Activated CD4-positive, alpha-beta T cell treated with anti-CD3 and anti-CD28 coated beads for 36 hours (primary cell): ENCODE measurements around the gene RBM15. TPM values are rescaled to one million over a fixed set of nuclear protein-coding genes. Genes with fewer than 3 reads are reported as not detected.

Experiments
- ATAC-seq: fragments of 200-7000 bp; cut with Tn5 transposase; one replicate; pipeline ENCODE4 v1.10.0; 2021; ENCODE audit warnings: mild to moderate bottlenecking, moderate library complexity
- CTCF ChIA-PET: fragments of 350-600 bp; sonication (Branson Sonifier 250); formaldehyde crosslinking; loops from one replicate; lab custom pipeline; 2021; ENCODE audit warnings: antibody characterized with exemption; lab: Charles Lee
- POLR2A ChIA-PET: fragments of 350-600 bp; sonication (Branson Sonifier 250); formaldehyde crosslinking; loops from one replicate; lab custom pipeline; 2021; ENCODE audit warnings: antibody characterized with exemption, inconsistent platforms; lab: Charles Lee
- DNase-seq: peaks from one replicate; pipeline ENCODE4 v3.0.0-alpha.2; 2020
- H3K27ac Mint-ChIP-seq: one replicate; pipeline ENCODE4 v1.8.0; 2021; ENCODE audit warnings: mixed read lengths
- H3K27me3 Mint-ChIP-seq: one replicate; pipeline ENCODE4 v1.8.0; 2021; ENCODE audit warnings: mixed read lengths
- H3K36me3 Mint-ChIP-seq: one replicate; pipeline ENCODE4 v1.8.0; 2021; ENCODE audit warnings: low read depth, mixed read lengths
- H3K4me1 Mint-ChIP-seq: one replicate; pipeline ENCODE4 v1.8.0; 2021; ENCODE audit warnings: mixed read lengths
- H3K4me3 Mint-ChIP-seq: one replicate; pipeline ENCODE4 v1.8.0; 2021; ENCODE audit warnings: mild to moderate bottlenecking, moderate library complexity, mixed read lengths
- H3K9me3 Mint-ChIP-seq: one replicate; pipeline ENCODE4 v1.8.0; 2021; ENCODE audit warnings: low read depth, mixed read lengths
- intact Hi-C, 2 experiments: fragments of 100-400 bp; cut with DNase I in 1 of 2; cut with micrococcal nuclease in 1 of 2; formaldehyde crosslinking; loops; one replicate each; pipeline versions ENCODE4 v1.14.2 to v1.15.1; 2022 to 2024; cut with DNase I, micrococcal nuclease
- total RNA-seq, 2 experiments: library from RNA; stranded (reverse); gene quantifications; one replicate each; pipeline ENCODE4 v1.2.3, GENCODE V29; 2021

The RBM15 gene
- total RNA-seq, 2 experiments from 2014 or later: 60.7 to 63.2 TPM

GRCh38 chr1:110339407-110340206 is 430 bp downstream of the RBM15 start:
- ATAC-seq (peak; percentile 6), DNase-seq (peak; percentile 81)
- Mint-ChIP-seq H3K4me3 (no peak overlapping the region), H3K27ac (no peak overlapping the region), H3K36me3 (peaks cover 48% of the 10 kb centered on the region), H3K4me1 (peaks cover 55% of the 10 kb centered on the region), H3K9me3 (no peaks in the 10 kb centered on the region), H3K27me3 (no peaks in the 10 kb centered on the region)
- ChIA-PET CTCF (interaction anchor here (0.8 to 9.2 kb wide), 16 partner anchors 10 to 354 kb away, joined by 3 to 137 read pairs (median 4); partner anchors contain the start of genes AHCYL1 and KCNC4), POLR2A (interaction anchor here (0.6 to 3.6 kb wide), 19 partner anchors 9 to 1244 kb away, joined by 3 to 35 read pairs (median 4); partner anchors contain the start of genes KCNC4, LAMTOR5 and STRIP1)
- intact Hi-C loops: loop anchor here (1.0 to 10.0 kb wide), 18 partner anchors 121 to 1647 kb away; partner anchors contain the start of genes PSMA5 (in 2 of the 2), STRIP1 (in 2 of the 2), ATXN7L2 (in 1 of the 2) and DDX20 (in 1 of the 2)

- ChIA-PET POLR2A (interaction anchor here (1.0 to 3.6 kb wide), 7 partner anchors 8 to 308 kb away, joined by 3 to 35 read pairs (median 12); partner anchors contain the start of genes KCNC4 and LAMTOR5), CTCF (interaction anchor here (1.1 to 9.2 kb wide), 5 partner anchors 10 to 143 kb away, joined by 3 to 137 read pairs (median 11); partner anchors contain the start of gene KCNC4)
- Mint-ChIP-seq H3K4me1 (peaks cover 57% of the 10 kb centered on the region), H3K27me3 (no peaks in the 10 kb centered on the region), H3K36me3 (peaks cover 51% of the 10 kb centered on the region), H3K4me3 (no peak overlapping the region), H3K9me3 (no peaks in the 10 kb centered on the region), H3K27ac (no peak overlapping the region)
- no peak for ATAC-seq
- intact Hi-C loops: no loop called here
- no peak for DNase-seq
These were observed 961 bp downstream of the RBM15 start for GRCh38 chr1:110340207-110340468.

- H3K4me1 Mint-ChIP-seq: peaks cover 65% of the 10 kb centered on the region
- peak overlapping the region; percentile 2 for H3K27ac Mint-ChIP-seq
- POLR2A ChIA-PET: interaction anchor here (0.9 to 1.4 kb wide), 4 partner anchors 10 to 51 kb away, joined by 3 to 4 read pairs (median 4); no protein-coding TSS in a partner anchor
- H3K4me3 Mint-ChIP-seq: no peak overlapping the region
- no peaks in the 10 kb centered on the region for H3K9me3 Mint-ChIP-seq
- CTCF ChIA-PET: interaction anchor here (0.9 to 9.2 kb wide), 3 partner anchors 12 to 132 kb away, joined by 3 to 137 read pairs (median 4); partner anchors contain the start of gene KCNC4
- ATAC-seq: no peak
- no peaks in the 10 kb centered on the region for H3K27me3 Mint-ChIP-seq
- no peak for DNase-seq
- peaks cover 61% of the 10 kb centered on the region for H3K36me3 Mint-ChIP-seq
- intact Hi-C loops: no loop called here
These were observed 2.1 kb downstream of the RBM15 start for GRCh38 chr1:110341146-110341871.

- Mint-ChIP-seq H3K4me1 (peaks cover 65% of the 10 kb centered on the region), H3K4me3 (no peak overlapping the region), H3K36me3 (peaks cover 67% of the 10 kb centered on the region), H3K9me3 (no peaks in the 10 kb centered on the region), H3K27ac (no peak overlapping the region), H3K27me3 (no peaks in the 10 kb centered on the region)
- intact Hi-C loops: no loop called here
- ChIA-PET POLR2A (interaction anchor here (0.6 to 1.4 kb wide), 6 partner anchors 25 to 490 kb away, joined by 3 to 8 read pairs (median 3); no protein-coding TSS in a partner anchor), CTCF (interaction anchor here (0.6 to 9.2 kb wide), 3 partner anchors 62 to 714 kb away, joined by 3 to 137 read pairs (median 4); partner anchors contain the start of gene KCNC4)
- DNase-seq (no peak), ATAC-seq (no peak)
These were observed 2.7 kb downstream of the RBM15 start for GRCh38 chr1:110341872-110342331.

GRCh38 chr1:110343249-110343648 is 4.1 kb downstream of the RBM15 start:
- no peak for DNase-seq
- ATAC-seq: no peak
- Mint-ChIP-seq H3K27me3 (no peaks in the 10 kb centered on the region), H3K9me3 (no peaks in the 10 kb centered on the region), H3K27ac (peak overlapping the region; percentile 81), H3K36me3 (peaks cover 78% of the 10 kb centered on the region), H3K4me3 (no peak overlapping the region), H3K4me1 (peaks cover 77% of the 10 kb centered on the region)
- intact Hi-C loops: no loop called here
- CTCF ChIA-PET: interaction anchor here (0.7 to 1.0 kb wide), 3 partner anchors 132 to 194 kb away, joined by 3 to 4 read pairs (median 4); no protein-coding TSS in a partner anchor
- POLR2A ChIA-PET: no interaction called here

- Mint-ChIP-seq H3K36me3 (peaks cover 87% of the 10 kb centered on the region), H3K27me3 (no peaks in the 10 kb centered on the region), H3K4me1 (peaks cover 86% of the 10 kb centered on the region), H3K4me3 (no peak overlapping the region), H3K27ac (peak overlapping the region; percentile 81), H3K9me3 (no peaks in the 10 kb centered on the region)
- no peak for ATAC-seq
- intact Hi-C loops: no loop called here
- ChIA-PET POLR2A (no interaction called here), CTCF (interaction anchor here (0.7 to 1.5 kb wide), 4 partner anchors 133 to 151 kb away, joined by 3 to 5 read pairs (median 4); no protein-coding TSS in a partner anchor)
- no peak for DNase-seq
These were observed 5.0 kb downstream of the RBM15 start for GRCh38 chr1:110344152-110344551.

GRCh38 chr1:110345480-110345879 is 6.3 kb downstream of the RBM15 start:
- ATAC-seq (no peak), DNase-seq (no peak)
- H3K4me1 Mint-ChIP-seq: peaks cover 92% of the 10 kb centered on the region
- POLR2A ChIA-PET: no interaction called here
- no peak overlapping the region for H3K27ac Mint-ChIP-seq
- CTCF ChIA-PET: interaction anchor here (1.4 kb wide), 1 partner anchor 138 kb away, joined by 3 read pairs; no protein-coding TSS in a partner anchor
- peaks cover 86% of the 10 kb centered on the region for H3K36me3 Mint-ChIP-seq
- H3K27me3 Mint-ChIP-seq: no peaks in the 10 kb centered on the region
- intact Hi-C loops: no loop called here
- H3K4me3 Mint-ChIP-seq: peak overlapping the region; percentile 23
- no peaks in the 10 kb centered on the region for H3K9me3 Mint-ChIP-seq

GRCh38 chr1:110346690-110347089 is 7.5 kb downstream of the RBM15 start:
- intact Hi-C loops: no loop called here
- DNase-seq (no peak), ATAC-seq (no peak)
- H3K9me3 Mint-ChIP-seq: no peaks in the 10 kb centered on the region
- H3K36me3 Mint-ChIP-seq: peaks cover 78% of the 10 kb centered on the region
- H3K4me3 Mint-ChIP-seq: no peak overlapping the region
- H3K27me3 Mint-ChIP-seq: no peaks in the 10 kb centered on the region
- no peak overlapping the region for H3K27ac Mint-ChIP-seq
- POLR2A ChIA-PET: interaction anchor here (1.0 to 4.2 kb wide), 2 partner anchors 8 to 139 kb away, joined by 3 to 26 read pairs; partner anchors contain the start of gene RBM15
- CTCF ChIA-PET: interaction anchor here (0.9 to 1.3 kb wide), 3 partner anchors 9 to 138 kb away, joined by 3 read pairs; no protein-coding TSS in a partner anchor
- H3K4me1 Mint-ChIP-seq: peaks cover 90% of the 10 kb centered on the region

GRCh38 chr1:110347182-110347893 is 8.2 kb downstream of the RBM15 start:
- no peak for DNase-seq
- H3K4me1 Mint-ChIP-seq: peaks cover 84% of the 10 kb centered on the region
- intact Hi-C loops: no loop called here
- H3K4me3 Mint-ChIP-seq: peak overlapping the region; percentile 23
- no peak for ATAC-seq
- ChIA-PET POLR2A (interaction anchor here (1.0 to 4.2 kb wide), 2 partner anchors 9 to 140 kb away, joined by 3 to 26 read pairs; partner anchors contain the start of gene RBM15), CTCF (interaction anchor here (1.1 to 2.9 kb wide), 3 partner anchors 9 to 144 kb away, joined by 3 to 11 read pairs (median 3); no protein-coding TSS in a partner anchor)
- H3K27me3 Mint-ChIP-seq: no peaks in the 10 kb centered on the region
- H3K36me3 Mint-ChIP-seq: peaks cover 72% of the 10 kb centered on the region
- no peak overlapping the region for H3K27ac Mint-ChIP-seq
- H3K9me3 Mint-ChIP-seq: no peaks in the 10 kb centered on the region

GRCh38 chr1:110348050-110348449 is 8.9 kb downstream of the RBM15 start:
- Mint-ChIP-seq H3K27ac (peak overlapping the region; percentile 10), H3K4me3 (peak overlapping the region; percentile 14), H3K4me1 (peaks cover 77% of the 10 kb centered on the region), H3K27me3 (no peaks in the 10 kb centered on the region), H3K36me3 (peaks cover 65% of the 10 kb centered on the region), H3K9me3 (no peaks in the 10 kb centered on the region)
- POLR2A ChIA-PET: interaction anchor here (0.8 to 4.2 kb wide), 2 partner anchors 9 to 287 kb away, joined by 4 to 26 read pairs; partner anchors contain the start of gene RBM15
- CTCF ChIA-PET: interaction anchor here (1.6 to 3.2 kb wide), 4 partner anchors 9 to 151 kb away, joined by 4 to 18 read pairs (median 8); partner anchors contain the start of gene RBM15
- intact Hi-C loops: no loop called here
- DNase-seq: no peak
- ATAC-seq: no peak
